NCI-H128 (cell line): Measurements from ENCODE around the gene SERPINB10.
"Not testable (repeated sequence)": the region's sequence is repeated elsewhere in the genome, so short reads cannot be mapped to it uniquely, and the experiment has no call there.

ENCODE experiments used
- DNase-seq: peaks from one replicate; lab custom pipeline; 2025; ENCODE audit not compliant: unreplicated experiment; lab: John Stamatoyannopoulos, UW

Gene SERPINB10

GRCh38 chr18:63940543-63941050 lies 32.8 kb downstream of the SERPINB10 start:
- not testable (repeated sequence) for DNase-seq

GRCh38 chr18:63947051-63947790 lies 39.5 kb downstream of the SERPINB10 start:
- no peak for DNase-seq

- peak; percentile 58 for DNase-seq
Measured at GRCh38 chr18:63949068-63949737, 41.4 kb downstream of the SERPINB10 start, which contains the start of gene HMSD. HMSD (plus strand) TSS chr18:63949301; CDS start chr18:63953456, 4,155 bp downstream.

GRCh38 chr18:63951302-63951705 lies 43.5 kb downstream of the SERPINB10 start:
- no peak for DNase-seq

- no peak for DNase-seq
Measured at GRCh38 chr18:63953811-63954210, 46.1 kb downstream of the SERPINB10 start.

- DNase-seq, result no peak
Measured at GRCh38 chr18:63956755-63957154, 49.0 kb downstream of the SERPINB10 start.

GRCh38 chr18:63960891-63961290 lies 53.1 kb downstream of the SERPINB10 start:
- DNase-seq, result no peak

- no peak for DNase-seq
Measured at GRCh38 chr18:63961435-63961980, 53.8 kb downstream of the SERPINB10 start.

- no peak for DNase-seq
Measured at GRCh38 chr18:63962137-63962536, 54.4 kb downstream of the SERPINB10 start.

DNA sequence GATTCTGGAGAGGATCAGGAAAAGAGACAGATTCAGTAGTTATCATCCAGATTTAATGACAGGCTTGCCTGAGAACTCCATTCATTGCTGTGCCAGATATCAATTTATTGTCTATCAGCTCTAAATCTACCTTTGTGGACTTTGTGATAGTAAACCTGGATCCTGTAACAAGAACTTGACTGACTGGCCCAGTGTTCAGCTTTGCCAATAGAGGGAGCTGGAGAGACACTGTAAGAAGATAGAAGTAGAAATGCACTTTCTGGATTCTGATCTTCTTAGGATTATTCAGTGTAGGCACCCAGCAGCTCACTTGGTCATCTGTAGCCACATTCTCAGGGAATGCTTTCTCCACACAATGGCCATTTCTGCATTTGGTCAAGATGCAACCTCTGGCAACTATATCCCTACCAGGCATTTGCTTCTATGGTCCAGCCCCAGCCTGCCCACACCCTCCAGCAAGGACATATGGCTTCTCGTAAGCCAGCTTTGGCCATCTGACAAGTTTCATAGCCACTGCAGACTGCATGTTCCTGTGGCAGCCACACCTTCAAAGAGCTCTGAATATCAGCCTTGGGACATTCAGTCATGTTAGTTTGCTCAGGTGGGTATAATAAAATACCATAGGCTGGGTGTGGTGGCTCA lies 56.0 kb downstream of the SERPINB10 start:
- peak; percentile 21 for DNase-seq

DNA sequence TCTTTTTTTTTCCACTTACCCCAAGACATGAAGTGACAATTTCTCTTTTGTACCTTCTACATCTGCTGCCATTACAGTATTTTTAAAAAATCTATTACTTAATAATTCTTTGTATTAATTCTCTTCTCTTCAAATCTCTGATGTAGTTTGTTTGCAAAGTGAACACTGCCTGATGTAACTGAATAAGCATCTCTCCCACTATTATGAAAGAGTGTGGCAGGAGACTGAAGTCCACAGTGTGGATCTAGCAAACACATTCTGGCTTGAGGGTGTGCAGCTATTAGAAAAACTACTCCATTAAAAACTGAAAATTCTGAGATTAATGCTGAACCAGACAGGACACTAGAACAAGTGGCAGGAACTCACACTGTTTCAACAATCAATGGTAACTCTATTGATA lies 57.1 kb downstream of the SERPINB10 start:
- no peak for DNase-seq

GRCh38 chr18:63965716-63966330 lies 58.1 kb downstream of the SERPINB10 start:
- DNase-seq, result no peak

DNA sequence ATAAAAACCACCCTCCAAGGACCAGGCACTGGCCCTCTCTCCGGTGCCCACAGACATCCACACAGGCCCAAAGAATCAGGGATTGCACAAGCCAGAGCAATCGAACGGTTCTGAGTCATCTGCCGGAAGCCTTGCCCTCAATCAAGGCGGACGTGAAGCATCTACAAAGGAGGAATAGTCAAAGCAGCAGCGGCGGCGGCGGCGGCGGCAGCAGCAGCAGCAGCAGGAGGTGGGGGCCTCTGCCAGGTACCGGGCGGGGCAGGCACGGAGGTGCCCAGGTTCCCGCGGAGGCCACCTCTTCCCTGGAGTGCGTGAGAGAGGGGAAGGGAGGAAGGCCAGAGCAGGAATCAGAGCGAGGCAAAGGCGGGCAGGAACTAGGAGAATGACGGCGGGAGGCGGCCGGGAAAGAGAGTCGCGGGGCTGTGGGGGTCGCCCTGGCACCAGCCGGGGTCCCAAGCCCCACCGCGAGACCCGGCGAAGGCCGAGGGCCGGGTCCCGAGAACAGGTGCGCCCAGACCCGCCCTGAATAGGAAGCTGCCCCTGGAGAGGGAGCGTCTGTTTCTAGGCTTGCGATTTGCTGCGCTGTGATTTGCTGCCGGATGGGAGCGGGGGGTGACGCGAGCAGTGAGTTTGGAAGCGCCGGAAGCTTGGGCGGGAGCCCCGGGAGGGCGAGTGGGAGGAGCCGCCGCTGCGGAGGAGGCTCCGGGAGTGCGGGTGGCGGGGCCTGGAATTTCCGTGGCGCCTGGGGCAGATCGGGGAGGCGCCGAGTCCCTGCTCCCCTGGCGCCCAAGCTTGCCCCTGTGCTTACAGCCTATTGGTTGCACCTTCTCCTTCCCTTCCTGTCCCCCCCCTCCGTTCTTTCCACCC lies 62.4 kb downstream of the SERPINB10 start, which contains the start of gene SERPINB8:
Gene SERPINB8 (plus strand): TSS at position 140 of the 867 bp plus-strand sequence. CDS start 8,228 bp downstream, outside the sequence.
- peak; percentile 98 for DNase-seq

GRCh38 chr18:63970809-63971205 lies 63.0 kb downstream of the SERPINB10 start:
- DNase-seq, result peak; percentile 47

DNA sequence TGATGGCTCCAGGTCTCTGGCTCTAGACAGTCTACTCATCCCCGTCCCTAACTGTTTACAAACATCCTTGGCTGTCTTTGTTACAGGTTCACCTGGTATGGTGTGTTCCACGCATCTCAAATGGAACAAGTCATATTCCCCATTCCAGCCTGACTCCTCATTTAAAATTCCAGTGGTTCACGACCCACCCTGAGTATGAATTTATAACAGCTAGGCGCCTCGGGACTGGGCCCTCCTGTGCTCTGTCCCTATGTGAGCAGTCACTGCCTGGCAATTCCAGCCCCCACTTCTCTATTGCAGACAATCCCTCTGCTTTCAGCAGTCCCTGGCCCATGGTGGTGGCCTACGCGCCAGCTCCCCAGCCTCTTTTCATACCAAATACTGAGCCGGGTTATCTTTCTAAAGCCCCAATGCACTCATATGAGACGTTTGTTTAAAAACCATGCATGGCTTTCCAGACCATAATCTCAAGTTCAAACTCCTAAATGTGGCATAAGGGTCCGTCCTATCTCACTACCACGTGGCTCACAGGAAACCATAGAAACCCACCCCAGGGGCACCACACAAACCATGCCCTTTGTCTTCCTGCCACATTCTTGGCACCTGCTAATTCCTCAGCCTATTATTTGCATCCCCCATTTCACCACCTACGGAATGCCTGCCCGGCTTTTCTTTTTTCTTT lies 63.7 kb downstream of the SERPINB10 start:
- no peak for DNase-seq

DNA sequence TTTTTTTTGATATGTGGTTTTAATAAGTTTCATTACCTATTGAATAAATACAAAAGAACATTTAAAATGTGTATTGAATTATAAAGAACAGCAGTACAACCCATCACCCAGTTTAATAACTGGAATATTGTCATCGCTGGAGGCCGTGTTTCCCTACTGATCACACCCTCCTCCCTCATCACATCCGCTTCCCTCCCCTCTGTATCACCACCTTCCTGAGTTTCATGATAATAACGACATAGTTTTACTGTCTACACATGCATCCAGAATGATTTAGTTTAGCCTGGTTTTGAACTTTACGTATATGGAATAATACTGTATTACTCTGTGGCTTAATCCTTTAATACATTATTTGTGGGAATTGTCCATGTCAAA lies 64.2 kb downstream of the SERPINB10 start:
- DNase-seq, result no peak

- DNase-seq, result no peak
Measured at GRCh38 chr18:63974991-63975390, 67.2 kb downstream of the SERPINB10 start.

DNA sequence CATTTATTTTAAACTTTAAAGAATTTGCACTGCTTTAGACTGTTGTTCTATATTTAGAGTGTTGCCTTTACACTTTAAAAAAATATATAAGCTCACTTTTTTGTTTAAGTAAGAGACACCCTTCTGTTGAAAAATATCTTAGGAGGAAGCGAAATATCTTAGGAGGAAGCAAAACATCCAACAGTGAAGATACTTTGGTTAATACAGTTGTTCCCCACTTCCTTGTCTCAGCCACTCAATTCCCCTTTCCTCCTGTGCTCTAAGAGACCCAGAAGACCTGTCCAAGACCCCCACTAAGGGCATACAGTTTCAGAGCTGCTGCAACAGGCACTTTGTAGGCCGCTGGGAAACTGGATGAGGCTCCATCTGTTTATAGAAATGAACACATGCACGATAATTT lies 67.9 kb downstream of the SERPINB10 start:
- no peak for DNase-seq

DNA sequence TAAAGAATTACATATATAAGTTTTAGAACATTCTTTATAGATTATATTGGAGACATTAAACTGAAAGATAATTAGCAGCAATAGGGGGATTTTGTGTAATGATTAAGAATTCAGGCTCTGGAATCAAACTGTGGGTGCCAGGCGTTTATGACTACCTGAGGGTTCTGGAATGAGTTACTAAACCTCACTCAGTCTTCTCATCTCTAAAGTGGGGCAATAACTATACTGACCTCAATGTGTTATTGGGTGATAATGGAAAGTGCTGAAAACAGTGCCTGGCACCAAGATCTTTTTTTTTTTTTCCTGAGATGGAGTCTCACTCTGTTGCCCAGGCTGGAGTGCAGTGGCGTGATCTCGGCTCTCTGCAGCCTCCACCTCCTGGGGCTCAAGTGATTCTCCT lies 69.3 kb downstream of the SERPINB10 start:
- no peak for DNase-seq
